Loucy (cell line): Measurements from ENCODE around the gene AIM2.

Source experiments
- EZH2phosphoT487 ChIP-seq: fragments of 200-600 bp; IDR thresholded peaks from 2 replicates; pipeline ENCODE4 v1.6.1; 2018; ENCODE audit warnings: antibody characterized with exemption, mild to moderate bottlenecking, moderate library complexity, borderline replicate concordance
- TF ChIP-seq, protein P1 (sequence below): fragments of 200-600 bp; sonication (generic); conservative IDR thresholded peaks from 2 replicates; pipeline ENCODE4 v1.5.1; 2014; ENCODE audit warnings: mild to moderate bottlenecking, antibody characterized with exemption, low read length

- TF ChIP-seq, protein P1, sequence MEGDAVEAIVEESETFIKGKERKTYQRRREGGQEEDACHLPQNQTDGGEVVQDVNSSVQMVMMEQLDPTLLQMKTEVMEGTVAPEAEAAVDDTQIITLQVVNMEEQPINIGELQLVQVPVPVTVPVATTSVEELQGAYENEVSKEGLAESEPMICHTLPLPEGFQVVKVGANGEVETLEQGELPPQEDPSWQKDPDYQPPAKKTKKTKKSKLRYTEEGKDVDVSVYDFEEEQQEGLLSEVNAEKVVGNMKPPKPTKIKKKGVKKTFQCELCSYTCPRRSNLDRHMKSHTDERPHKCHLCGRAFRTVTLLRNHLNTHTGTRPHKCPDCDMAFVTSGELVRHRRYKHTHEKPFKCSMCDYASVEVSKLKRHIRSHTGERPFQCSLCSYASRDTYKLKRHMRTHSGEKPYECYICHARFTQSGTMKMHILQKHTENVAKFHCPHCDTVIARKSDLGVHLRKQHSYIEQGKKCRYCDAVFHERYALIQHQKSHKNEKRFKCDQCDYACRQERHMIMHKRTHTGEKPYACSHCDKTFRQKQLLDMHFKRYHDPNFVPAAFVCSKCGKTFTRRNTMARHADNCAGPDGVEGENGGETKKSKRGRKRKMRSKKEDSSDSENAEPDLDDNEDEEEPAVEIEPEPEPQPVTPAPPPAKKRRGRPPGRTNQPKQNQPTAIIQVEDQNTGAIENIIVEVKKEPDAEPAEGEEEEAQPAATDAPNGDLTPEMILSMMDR, result no peak
- no peak for TF ChIP-seq EZH2phosphoT487
Measured at GRCh38 chr1:159065106-159065505, 11.5 kb downstream of the AIM2 start.
